ENCODE results near the gene ABCC1.
A peak's percentile ranks its signal among the peaks of the same experiment; 100 is the strongest.
"Not testable (repeated sequence)": the region's sequence is repeated elsewhere in the genome, so short reads cannot be mapped to it uniquely, and the experiment has no call there.

The ABCC1 gene

DNA sequence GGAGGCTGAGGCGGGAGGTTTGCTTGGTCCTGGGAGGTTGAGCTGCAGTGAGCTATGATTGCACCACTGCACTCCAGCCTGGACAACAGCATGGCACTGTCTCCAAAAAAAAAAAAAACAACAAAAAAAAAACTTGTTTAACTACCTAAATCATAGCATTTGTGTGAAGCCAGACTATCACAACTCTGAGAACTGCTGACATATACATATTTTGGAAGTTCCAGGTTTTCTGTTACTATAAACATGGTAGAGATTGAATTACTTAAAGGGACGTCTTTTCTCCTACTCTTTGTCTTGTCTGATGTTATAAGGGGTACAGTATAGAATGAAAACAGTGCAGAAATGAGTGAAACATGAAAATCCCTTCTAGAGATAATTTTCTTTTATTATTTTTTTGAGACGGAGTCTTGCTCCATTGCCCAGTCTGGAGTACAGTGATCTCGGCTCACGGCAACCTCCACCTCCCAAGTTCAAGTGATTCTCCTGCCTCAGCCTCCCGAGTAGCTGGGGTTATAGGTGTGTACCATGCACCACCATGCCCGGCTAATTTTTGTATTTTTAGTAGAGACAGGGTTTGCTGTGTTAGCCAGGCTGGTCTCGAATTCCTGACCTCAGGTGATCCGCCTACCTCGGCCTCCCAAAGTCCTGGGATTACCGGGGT lies 18.4 kb downstream of the ABCC1 start:
- DNase-seq (ENCODE audit: low read depth), result no peak

DNA sequence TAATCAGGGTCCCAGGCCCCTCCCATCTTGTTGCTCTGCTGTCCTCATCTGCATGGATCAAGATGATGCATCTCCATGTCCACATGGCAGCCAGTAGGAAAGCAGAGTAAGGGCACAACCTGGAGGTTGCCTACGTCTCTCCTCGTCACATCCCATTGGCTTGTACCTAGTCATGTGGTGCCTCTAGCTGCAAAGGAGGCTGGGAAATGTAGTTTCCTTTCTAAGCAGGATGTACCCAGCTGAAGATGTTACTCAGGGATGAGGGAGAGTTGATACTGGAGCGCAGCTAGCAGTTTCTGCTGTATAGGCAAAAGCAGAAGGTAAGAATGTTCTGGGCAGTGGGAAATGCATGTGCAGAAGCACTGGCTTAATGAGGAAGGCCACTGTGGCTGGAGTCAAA lies 20.8 kb downstream of the ABCC1 start:
- no peak for DNase-seq (ENCODE audit: low read depth)

DNA sequence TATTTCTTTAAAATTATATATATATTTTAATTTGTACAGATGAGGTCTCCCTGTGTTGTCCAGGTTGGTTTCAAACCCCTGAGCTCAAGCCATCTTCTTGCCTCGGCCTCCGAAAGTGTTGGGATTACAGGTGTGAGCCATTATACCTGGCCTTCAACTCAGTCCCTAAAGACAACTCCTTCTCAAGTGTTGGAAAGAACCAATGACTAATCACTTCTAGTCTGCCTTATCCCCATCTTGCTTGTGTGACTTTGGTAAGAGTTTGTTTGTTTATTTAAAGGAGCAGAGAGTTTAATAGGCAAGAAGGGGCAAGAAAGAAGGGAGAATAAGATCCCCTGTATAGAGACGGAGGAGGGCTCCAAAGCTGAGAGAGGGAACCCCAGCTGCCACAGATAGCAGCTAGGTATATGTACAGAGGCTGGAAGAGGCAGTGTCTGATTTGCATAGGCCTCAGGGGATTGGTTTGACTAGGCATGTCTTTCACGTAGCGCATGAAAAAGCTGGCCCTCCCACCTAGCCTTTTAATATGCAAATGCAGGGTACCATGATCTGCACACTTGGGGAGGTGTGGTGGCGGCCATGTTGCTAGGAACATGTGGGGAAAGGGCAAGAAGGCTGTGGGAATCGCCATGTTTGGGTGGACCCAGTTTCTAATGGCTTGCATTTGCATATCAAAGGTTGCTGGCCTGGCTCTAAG lies 21.5 kb downstream of the ABCC1 start:
- DNase-seq (ENCODE audit: low read depth), result no peak

DNA sequence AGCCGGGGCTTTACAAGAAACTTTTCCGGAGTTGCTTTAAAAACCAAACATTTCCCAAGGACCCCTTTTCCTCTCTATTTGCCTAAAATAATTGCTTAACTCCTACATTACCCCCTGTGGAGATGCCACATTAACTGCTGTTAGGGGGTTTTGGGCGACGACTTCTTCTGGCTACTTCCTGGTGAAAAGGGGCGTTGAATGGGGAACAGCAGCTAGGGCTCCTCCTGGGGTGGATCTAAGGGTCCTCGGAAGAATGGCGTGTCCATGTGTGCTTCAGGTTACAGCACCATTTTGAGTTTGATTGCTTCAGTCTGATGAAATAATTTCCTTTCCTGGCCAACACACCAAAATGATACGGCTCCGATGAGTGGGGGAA lies 22.0 kb downstream of the ABCC1 start:
- no peak for DNase-seq (ENCODE audit: low read depth)

DNA sequence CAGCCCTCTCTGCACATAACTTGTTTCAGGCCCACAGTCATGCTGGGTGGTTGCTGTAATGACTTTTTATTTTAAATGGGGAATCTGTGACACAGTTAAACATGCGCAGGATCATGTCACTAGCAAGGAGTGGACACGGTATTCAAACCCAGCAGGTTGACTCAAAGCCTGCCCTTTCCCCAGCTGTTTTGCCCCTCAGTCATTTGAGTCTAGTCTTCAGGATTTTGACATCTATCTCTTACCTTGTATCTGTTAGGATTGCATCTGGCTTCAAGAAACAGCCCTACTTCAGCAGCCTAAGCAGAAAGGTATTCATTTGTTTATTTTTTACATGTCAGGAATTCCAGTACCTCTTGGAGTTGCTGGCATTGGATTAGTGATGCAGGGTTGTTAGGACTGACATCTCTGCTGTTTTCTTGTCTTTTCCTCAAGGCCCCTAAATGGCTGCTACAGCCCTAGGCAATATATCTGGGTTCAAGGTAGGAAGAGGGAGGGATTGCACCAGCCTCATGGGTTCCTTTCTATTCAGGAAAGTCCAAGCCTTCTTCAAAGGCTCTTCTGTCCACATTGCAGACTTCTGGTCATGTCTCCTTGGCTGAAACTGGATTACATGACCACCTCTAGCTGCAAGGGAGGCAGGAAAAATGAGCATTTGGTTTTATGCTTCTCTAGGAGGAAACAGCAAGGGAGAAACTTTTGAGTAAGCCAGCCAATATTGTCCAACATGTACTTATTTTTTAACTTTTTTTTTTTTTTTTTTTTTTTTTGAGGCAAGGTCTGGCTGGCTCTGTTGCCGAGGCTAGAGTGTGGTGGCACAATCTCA lies 22.8 kb downstream of the ABCC1 start:
- DNase-seq (ENCODE audit: low read depth), result no peak

DNA sequence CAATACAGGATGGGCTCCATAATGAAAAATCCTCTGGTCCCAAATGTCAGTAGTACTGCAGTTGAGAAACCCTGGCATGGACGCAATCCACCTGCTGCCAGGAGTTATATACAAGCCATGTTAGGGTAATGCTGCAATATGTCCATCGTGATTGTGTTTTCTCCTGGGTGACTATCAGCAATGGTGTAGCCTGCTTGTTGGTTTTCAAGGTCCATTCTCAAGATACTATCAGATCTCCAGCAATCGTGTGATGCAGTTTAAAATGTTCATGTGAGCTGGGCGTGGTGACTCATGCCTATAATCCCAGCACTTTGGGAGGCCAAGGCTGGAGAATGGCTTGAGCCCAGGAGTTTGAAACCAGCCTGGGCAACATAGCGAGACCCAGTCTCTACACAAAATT lies 24.0 kb downstream of the ABCC1 start:
- DNase-seq (ENCODE audit: low read depth), result no peak

DNA sequence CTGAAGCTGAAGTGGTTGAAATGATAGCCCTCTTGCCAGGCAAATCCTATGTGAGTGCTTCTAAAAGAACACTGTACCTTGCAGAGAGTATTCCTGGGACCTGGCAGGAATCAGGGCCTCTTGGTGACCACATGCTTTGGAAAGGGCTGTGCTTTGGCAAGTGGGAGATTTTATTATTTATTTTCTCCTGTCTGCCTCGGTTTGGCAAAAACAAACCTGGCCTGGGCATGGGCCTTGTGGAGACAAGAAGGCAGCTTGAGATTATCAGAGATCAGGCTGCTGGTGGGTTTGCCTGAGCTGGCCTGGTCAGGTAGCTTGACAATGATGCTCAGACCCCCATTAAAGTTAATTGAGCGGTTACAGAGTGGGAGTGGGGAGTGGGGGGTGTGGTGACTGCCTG lies 24.6 kb downstream of the ABCC1 start:
- DNase-seq (ENCODE audit: low read depth), result no peak

DNA sequence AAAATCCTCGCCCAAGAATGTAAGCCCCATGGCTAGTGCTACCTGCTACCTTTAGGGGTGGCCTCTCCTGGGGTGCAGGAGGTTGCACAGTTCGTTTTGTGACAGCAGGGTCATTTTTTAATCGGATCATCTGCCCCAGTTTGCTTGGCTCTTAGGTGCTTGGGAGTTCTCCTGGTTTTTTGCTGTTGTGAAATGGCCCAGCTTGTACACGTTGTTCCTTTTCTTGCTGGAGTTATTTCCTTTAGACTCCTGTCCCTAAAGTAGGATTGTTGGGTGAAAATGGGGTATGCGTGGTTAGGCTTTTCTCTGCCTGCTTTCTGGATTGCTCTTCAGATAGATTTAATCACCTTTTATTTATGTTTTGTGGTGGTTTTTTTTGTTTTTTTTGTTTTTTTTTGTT lies 25.8 kb downstream of the ABCC1 start:
- DNase-seq (ENCODE audit: low read depth), result no peak

DNA sequence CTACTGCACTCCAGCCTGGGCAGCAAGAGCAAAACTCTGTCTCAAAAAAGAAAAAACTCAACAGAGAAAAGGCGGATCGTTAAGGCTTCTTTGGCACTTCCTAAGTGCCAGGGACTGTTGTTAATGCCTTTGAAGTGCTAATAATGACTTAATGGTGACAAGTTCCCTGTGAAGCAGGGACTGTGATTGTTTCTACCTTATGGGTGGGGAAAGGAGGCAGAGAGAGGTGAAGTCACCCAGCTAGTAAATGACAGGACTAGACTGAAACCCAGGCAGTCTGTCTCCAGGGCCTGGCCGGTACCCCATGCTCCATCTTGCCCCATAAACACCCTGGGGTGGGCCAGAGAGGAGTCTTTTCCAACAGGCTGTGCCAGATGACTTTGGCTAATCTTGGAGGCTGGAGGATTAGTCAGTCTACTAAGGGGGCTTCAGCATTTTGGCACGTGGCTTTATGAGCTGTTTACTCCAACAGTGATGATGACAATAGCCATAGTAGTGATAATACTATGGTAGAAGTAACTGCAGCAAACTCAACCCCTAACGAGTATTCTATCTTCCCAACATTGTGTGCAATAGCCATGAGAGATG lies 26.9 kb downstream of the ABCC1 start:
- DNase-seq (ENCODE audit: low read depth), result no peak

DNA sequence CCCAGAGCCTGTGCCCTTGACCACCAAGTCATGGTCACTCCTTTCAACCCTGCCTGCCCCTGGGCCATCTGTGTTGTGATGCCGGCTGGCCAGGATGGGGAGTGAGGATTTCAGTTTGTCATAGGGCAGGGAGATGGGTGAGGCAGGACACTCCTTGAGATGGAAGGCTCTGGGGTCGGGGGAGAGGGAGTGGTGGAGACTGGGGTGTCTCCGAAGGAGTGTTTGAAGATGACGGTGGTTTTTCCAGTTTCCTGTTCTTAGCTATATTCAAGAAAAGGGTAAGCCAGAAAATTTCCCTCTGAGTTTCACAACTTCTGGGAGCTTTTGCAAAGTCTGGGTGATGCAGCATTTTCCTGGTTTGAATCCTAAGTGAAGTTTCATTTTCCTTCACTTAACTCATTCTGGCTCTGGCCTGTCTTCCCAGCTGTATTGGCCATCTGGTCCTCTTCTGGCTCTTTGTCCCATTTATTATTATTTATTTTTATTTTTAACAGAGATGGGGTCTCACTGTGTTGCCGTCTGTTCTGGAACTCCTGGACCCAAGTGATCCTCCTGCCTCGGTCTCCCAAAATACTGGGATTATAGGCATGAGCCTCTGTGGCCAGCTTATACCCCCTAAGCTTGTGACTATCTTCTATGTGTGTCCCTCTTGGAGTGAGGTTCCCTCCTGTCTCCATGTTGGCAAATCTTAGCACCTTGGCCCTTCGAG lies 27.7 kb downstream of the ABCC1 start:
- peak; percentile 75 for DNase-seq (ENCODE audit: low read depth)

- DNase-seq (ENCODE audit: low read depth), result no peak
Observed at GRCh38 chr16:15979801-15980200, 30.4 kb downstream of the ABCC1 start.

DNA sequence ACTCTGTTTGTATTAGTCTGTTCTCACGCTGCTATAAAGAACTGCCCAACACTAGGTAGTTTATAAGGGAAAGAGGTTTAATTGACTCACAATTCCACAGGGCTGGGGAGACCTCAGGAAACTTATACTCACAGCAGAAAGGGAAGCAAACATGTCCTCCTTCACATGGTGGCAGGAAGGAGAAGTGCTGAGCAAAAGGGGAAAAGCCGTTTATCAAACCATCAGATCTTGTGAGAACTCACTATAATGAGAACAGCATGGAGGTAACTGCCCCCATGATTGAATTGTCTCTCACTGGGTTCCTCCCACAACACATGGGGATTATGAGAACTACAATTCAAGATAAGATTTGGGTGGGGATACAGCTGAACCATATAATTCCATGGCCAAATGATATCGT lies 30.9 kb downstream of the ABCC1 start:
- no peak for DNase-seq (ENCODE audit: low read depth)

- DNase-seq (ENCODE audit: low read depth), result no peak
Observed at GRCh38 chr16:15981382-15981781, 32.0 kb downstream of the ABCC1 start.

DNA sequence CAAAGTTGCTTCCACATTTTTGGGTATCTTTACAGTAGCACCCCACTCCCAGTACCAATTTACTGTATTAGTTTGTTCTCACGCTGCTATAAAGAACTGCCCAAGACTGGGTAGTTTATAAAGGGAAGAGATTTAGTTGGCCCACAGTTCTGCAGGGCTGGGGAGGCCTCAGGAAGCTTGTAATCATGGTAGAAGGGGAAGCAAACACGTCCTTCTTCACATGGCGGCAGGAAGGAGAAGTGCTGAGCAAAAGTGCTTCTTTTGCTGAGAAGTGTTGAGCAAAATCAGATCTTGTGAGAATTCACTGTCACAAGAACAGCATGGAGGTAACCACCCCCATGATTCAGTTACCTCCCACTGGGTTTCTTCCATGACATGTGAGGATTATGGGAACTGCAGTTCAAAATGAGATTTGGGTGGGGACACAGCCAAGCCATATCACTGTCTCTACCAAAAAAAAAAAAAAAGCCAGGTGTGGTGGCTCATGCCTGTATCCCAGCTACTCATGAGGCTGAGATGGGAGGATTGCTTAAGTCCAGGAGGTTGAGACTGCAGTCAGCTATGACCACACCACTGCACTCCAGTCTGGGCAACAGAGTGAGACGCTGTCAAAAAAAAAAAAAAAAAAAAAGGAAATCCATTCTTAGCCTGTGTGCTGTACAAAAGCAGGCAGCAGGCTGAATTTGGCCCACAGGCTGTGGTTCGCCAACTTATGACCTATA lies 32.9 kb downstream of the ABCC1 start:
- not testable (repeated sequence) for DNase-seq (ENCODE audit: low read depth)

GRCh38 chr16:15983898-15984297 lies 34.5 kb downstream of the ABCC1 start:
- no peak for DNase-seq (ENCODE audit: low read depth)

GRCh38 chr16:15985144-15985543 lies 35.7 kb downstream of the ABCC1 start:
- no peak for DNase-seq (ENCODE audit: low read depth)

GRCh38 chr16:15986261-15986660 lies 36.8 kb downstream of the ABCC1 start:
- no peak for DNase-seq (ENCODE audit: low read depth)

DNA sequence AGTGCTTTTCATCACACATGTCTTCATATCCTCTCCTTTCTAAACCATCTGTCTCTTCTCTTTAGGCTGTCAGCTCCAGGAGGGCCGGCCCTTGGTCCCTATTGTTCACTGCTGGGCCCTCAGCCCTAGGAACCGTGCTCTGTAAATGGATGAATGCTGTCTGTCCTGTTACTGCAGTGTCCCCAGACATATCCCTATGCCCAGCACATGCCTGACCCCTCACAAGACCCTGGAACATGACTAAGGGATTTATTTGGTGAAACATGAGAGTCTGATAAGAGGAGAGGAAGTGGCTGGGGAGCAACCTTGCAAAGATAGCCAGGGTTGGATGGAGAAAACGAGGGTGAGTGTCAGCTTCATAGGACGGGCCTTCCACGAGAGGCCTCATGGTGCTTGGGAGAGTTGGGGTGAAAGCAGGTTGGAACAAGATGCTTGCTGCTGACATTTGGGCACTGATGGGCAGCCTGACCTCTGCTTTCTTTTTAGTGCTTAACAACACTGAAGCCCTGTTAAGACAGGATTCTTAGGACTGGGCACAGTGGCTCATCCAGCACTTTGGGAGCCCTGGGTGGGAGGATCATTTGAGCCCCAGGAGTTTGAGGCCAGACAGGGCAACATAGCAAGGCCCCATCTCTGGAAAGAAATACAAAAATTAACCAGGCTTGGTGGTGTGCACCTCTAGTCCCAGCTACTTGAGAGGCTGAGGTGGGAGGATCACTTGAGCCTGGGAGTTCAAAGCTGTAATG lies 39.0 kb downstream of the ABCC1 start:
- DNase-seq (ENCODE audit: low read depth), result no peak

GRCh38 chr16:15990902-15991301 lies 41.5 kb downstream of the ABCC1 start:
- DNase-seq (ENCODE audit: low read depth), result no peak

GRCh38 chr16:15993128-15993527 lies 43.7 kb downstream of the ABCC1 start:
- DNase-seq (ENCODE audit: low read depth), result no peak

GRCh38 chr16:15993541-15993940 lies 44.1 kb downstream of the ABCC1 start:
- no peak for DNase-seq (ENCODE audit: low read depth)
